HEK293T (cell line): ENCODE measurements around the gene AGAP1.

Experiments used
- CTCF ChIA-PET: fragments of 350-600 bp; formaldehyde crosslinking; extraction: SDS; loops from one replicate; lab custom pipeline; 2021; ENCODE audit warnings: antibody characterized with exemption, inconsistent platforms; lab: Yijun Ruan, JAX
- POLR2A ChIA-PET: fragments of 350-600 bp; formaldehyde crosslinking; extraction: SDS; loops from one replicate; lab custom pipeline; 2020; ENCODE audit warnings: antibody characterized with exemption, inconsistent platforms; lab: Yijun Ruan, JAX
- DNase-seq: peaks from one replicate; pipeline ENCODE4 v3.0.0; 2012; ENCODE audit warnings: mixed read lengths; ENCODE audit errors: extremely low spot score
- ARNT ChIP-seq: fragments of 450-650 bp; IDR thresholded peaks from 2 replicates; pipeline ENCODE4 v1.6.1; 2017; ENCODE audit warnings: mild to moderate bottlenecking
- BHLHE40 ChIP-seq: fragments of 450-650 bp; IDR thresholded peaks from 2 replicates; pipeline ENCODE4 v1.6.1; 2016; ENCODE audit warnings: mild to moderate bottlenecking, moderate library complexity, borderline replicate concordance
- CTBP1 ChIP-seq: fragments of 450-650 bp; IDR thresholded peaks from 2 replicates; pipeline ENCODE4 v1.6.1; 2016; ENCODE audit warnings: borderline replicate concordance
- ELF4 ChIP-seq: fragments of 450-650 bp; IDR thresholded peaks from 2 replicates; pipeline ENCODE4 v1.6.1; 2017; ENCODE audit warnings: antibody characterized with exemption
- FOXA1 ChIP-seq: fragments of 450-650 bp; IDR thresholded peaks from 2 replicates; pipeline ENCODE4 v1.6.1; 2016; ENCODE audit warnings: mild to moderate bottlenecking
- FOXK2 ChIP-seq: fragments of 450-650 bp; IDR thresholded peaks from 2 replicates; pipeline ENCODE4 v1.6.1; 2016; ENCODE audit warnings: mild to moderate bottlenecking
- FOXM1 ChIP-seq: fragments of 450-650 bp; IDR thresholded peaks from 2 replicates; pipeline ENCODE4 v1.6.1; 2017; ENCODE audit warnings: mild to moderate bottlenecking, borderline replicate concordance
- HDGF ChIP-seq: fragments of 450-650 bp; IDR thresholded peaks from 2 replicates; pipeline ENCODE4 v1.6.1; 2017; ENCODE audit warnings: antibody characterized with exemption, borderline replicate concordance
- L3MBTL2 ChIP-seq: fragments of 450-650 bp; conservative IDR thresholded peaks from 2 replicates; pipeline ENCODE4 v1.6.1; 2016; ENCODE audit warnings: mild to moderate bottlenecking
- LEF1 ChIP-seq: fragments of 450-650 bp; IDR thresholded peaks from 2 replicates; pipeline ENCODE4 v1.6.1; 2017; ENCODE audit warnings: mild to moderate bottlenecking, borderline replicate concordance
- NFRKB ChIP-seq: fragments of 450-650 bp; IDR thresholded peaks from 2 replicates; pipeline ENCODE4 v1.6.1; 2016; ENCODE audit warnings: mild to moderate bottlenecking, moderate library complexity
- PKNOX1 ChIP-seq: fragments of 450-650 bp; IDR thresholded peaks from 2 replicates; pipeline ENCODE4 v1.6.1; 2016
- SP1 ChIP-seq: fragments of 450-650 bp; IDR thresholded peaks from 2 replicates; pipeline ENCODE4 v1.6.1; 2017
- SUZ12 ChIP-seq: fragments of 450-650 bp; IDR thresholded peaks from 2 replicates; pipeline ENCODE4 v1.6.1; 2016; ENCODE audit warnings: mild to moderate bottlenecking
- TARDBP ChIP-seq: fragments of 450-650 bp; IDR thresholded peaks from 2 replicates; pipeline ENCODE4 v1.6.1; 2016
- ZNF384 ChIP-seq: fragments of 450-650 bp; IDR thresholded peaks from 2 replicates; pipeline ENCODE4 v1.6.1; 2016

AGAP1 gene

DNA sequence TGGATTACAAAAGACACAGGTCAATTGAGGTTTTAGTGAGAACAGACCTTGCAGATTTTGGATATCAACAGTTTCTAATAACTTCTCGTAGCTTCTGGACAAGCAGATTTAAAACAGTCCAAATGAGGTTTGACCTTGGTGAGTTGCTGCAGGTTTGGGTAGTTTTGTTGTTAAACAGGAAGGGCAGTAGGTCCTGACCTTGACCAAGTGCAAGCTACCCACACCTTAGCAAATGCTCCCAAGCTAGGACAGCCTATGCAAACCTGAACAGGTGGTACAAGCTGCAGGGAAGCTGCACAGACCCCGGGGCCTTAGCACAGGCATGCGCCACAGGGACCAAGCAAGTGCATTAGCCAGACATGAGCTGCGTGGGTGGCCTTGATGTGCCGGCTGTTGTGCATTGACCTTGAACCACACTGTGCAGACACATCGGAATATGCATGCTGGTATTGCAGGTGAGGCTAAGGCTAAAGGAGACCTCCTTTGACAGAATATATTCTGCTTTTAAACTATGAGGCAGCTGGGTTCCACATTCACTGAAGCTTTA lies 40.2 kb upstream of the AGAP1 start:
- POLR2A ChIA-PET: no interaction called here

DNA sequence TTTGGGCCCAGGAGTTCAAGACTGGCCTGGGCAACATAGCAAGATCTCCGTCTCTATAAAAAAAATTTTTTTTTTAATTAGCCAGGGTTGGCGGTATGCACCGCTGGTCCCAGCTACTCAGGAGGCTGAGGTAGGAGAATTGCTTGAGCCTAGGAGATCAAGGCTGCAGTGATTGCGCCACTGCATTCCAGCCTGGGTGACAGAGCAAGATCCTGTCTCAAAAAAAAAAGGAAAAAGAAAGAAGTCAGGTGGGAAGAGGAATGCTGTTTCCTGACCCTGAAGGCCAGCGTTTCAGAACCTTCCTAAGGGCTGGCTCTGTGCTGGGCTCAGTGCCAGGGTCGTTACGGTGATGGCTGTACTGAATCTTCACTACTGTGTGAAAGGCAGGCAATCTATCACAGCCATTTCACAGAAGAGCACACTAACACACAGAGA lies 35.0 kb upstream of the AGAP1 start:
- DNase-seq: no peak
- ChIA-PET CTCF (no interaction called here), POLR2A (no interaction called here)
- TF ChIP-seq ELF4 (no peak), L3MBTL2 (no peak)

More for the DNA sequence above, 40.2 kb upstream of the AGAP1 start:
- TF ChIP-seq CTBP1 (no peak), SUZ12 (no peak), TARDBP (no peak), FOXK2 (no peak), HDGF (no peak), L3MBTL2 (no peak), ZNF384 (no peak), BHLHE40 (no peak), FOXM1 (no peak), LEF1 (no peak), FOXA1 (no peak), ARNT (no peak), NFRKB (no peak), PKNOX1 (no peak), SP1 (no peak), ELF4 (no peak)
- no peak for DNase-seq
- CTCF ChIA-PET: interaction anchor here (0.7 kb wide), 1 partner anchor 890 kb away, joined by 3 read pairs; no protein-coding TSS in a partner anchor

GRCh38 chr2:235460548-235461047 lies 33.2 kb upstream of the AGAP1 start:
- CTCF ChIA-PET: no interaction called here
- POLR2A ChIA-PET: no interaction called here
- no peak for TF ChIP-seq L3MBTL2
- TF ChIP-seq HDGF: no peak
- no peak for TF ChIP-seq FOXA1
- TF ChIP-seq FOXM1: no peak
- TF ChIP-seq ARNT: no peak
- TF ChIP-seq TARDBP: no peak
- no peak for TF ChIP-seq NFRKB
- no peak for TF ChIP-seq ZNF384
- no peak for TF ChIP-seq ELF4
- no peak for TF ChIP-seq CTBP1
- TF ChIP-seq SUZ12: no peak
- no peak for DNase-seq

DNA sequence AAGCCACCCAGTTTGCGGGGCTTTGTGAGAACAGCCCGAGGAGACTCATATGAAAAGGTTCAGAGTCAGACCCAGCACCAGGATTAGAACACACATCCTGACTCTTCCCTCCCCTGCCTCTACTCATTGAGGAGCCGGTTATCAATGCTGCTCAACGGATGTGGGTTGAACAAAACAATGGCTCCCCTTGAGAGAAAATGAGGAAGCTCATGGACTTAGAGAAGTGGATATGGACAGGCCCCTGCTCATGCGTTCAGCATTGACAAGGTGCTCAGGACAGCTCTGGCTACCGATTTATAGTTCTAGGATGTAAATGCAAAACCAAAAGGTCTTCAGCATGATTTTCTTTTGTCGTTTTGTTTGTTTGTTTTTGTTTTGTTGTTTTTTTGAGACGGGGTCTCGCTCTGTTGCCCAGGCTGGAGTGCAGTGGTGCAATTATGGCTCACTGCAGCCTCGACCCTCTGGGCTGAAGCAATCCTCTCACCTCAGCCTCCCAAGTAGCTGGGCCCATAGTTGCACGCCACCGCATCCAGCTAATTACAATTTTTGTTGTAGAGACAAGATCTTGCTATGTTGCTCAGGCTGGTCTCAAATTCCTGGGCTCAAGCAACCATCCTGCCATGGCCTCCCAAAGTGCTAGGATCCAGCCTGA lies 32.0 kb upstream of the AGAP1 start:
- DNase-seq: no peak
- TF ChIP-seq BHLHE40 (no peak), HDGF (no peak), SUZ12 (no peak), ZNF384 (no peak), FOXK2 (no peak), FOXM1 (no peak), ELF4 (no peak), CTBP1 (no peak), NFRKB (no peak), SP1 (no peak), PKNOX1 (no peak), ARNT (no peak), TARDBP (no peak), L3MBTL2 (no peak), FOXA1 (no peak), LEF1 (no peak)
- POLR2A ChIA-PET: no interaction called here
- CTCF ChIA-PET: no interaction called here

GRCh38 chr2:235462415-235462790 lies 31.4 kb upstream of the AGAP1 start:
- CTCF ChIA-PET: no interaction called here
- DNase-seq: no peak
- TF ChIP-seq ELF4: no peak
- no peak for TF ChIP-seq FOXA1
- TF ChIP-seq BHLHE40: no peak
- no peak for TF ChIP-seq SP1
- POLR2A ChIA-PET: no interaction called here

DNA sequence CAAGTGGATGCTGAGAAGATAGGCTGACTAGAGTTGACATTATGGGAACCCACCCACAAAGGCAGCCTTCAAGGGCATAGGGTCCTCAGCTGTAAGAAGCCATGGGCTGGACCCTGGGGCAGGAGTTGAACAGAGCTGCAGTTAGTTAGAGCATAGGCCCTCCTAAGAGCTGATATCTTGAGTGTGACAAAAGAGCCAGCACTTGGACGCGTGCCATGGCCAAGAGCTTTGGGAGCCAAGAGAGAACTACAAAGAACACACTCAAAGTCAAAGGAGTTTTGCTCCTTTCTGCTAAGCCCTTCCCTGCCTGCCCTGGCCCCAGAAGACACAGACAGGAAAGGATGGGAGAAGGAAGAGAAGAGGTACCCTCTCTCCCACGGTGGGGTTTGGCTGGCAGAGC lies 29.9 kb upstream of the AGAP1 start:
- POLR2A ChIA-PET: no interaction called here
- DNase-seq: no peak
- TF ChIP-seq L3MBTL2 (no peak), SP1 (no peak), ELF4 (no peak), NFRKB (no peak), BHLHE40 (no peak), ARNT (no peak), ZNF384 (no peak), PKNOX1 (no peak), FOXK2 (no peak), LEF1 (no peak), SUZ12 (no peak), HDGF (no peak), FOXA1 (no peak), CTBP1 (no peak), TARDBP (no peak), FOXM1 (no peak)
- CTCF ChIA-PET: interaction anchor here (0.6 kb wide), 1 partner anchor 219 kb away, joined by 3 read pairs; no protein-coding TSS in a partner anchor
